ENCODE data around the gene CA5A.
"Not testable (repeated sequence)": the region's sequence is repeated elsewhere in the genome, so short reads cannot be mapped to it uniquely, and the experiment has no call there.

DNA sequence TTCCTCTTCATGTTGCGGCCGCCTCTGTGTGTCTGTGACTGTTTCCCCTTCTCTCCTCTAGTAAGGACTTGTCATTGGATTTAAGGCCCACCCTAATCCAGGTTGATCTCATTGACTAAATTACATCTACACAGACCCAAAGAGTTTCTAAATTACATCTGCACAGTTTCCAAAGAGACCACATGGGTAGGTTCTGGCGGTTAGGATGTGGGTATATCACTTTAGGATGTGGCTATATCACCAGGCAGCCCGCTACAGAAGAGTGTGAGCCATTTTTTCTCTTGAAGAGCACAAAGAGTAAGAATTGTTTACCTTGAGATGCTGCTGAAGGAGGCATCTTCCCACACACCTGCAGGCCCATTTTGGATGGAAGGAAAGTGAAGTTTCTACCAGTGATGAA lies 45.0 kb upstream of the CA5A start:
- not testable (repeated sequence) for TF ChIP-seq CTCF (IDR thresholded peaks at IDR 0.05; ENCODE audit: insufficient read depth, low read depth, low read length); EZH2 (IDR thresholded peaks at IDR 0.05; ENCODE audit: insufficient read depth, low read length)
